ENCODE measurements around the gene FZR1. TPM values are rescaled to one million over a fixed set of nuclear protein-coding genes. Genes with fewer than 3 reads are reported as not detected.

The FZR1 gene
- total and polyA plus RNA-seq, 2 of the 4 experiments (the other 2 are of a cell fraction): 21.5 to 47.8 TPM

DNA sequence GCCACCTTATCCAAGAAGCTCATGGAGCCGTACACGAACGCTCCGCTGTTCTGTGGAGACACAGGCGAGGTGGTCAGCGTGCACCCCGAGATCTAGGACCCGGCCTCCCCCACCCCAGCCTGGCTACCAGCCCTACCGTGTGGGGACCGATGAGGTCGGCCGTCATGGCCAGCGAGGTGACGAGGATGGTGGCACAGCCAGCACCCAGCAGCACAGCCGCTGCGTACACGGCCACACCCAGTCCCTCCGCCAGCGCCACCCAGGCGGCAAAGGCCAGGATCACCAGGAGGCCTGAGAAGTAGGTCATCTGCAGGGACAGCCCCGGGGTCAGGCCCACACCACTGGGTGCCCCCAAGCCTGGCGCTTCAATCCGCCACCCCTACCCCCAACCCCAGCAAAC is 40.0 kb downstream of the FZR1 start:
- Histone ChIP-seq H2BK15ac (ENCODE audit: low read depth, low read length) (no peak overlapping the region), H3K36me3 (ENCODE audit: control insufficient read depth, insufficient read depth, low read length) (peaks cover 32% of the 10 kb centered on the region), H3K27ac (ENCODE audit: insufficient read depth, low read length) (no peak overlapping the region), H2AK5ac (ENCODE audit: low read depth, low read length) (no peak overlapping the region), H3K4ac (ENCODE audit: low read depth, low read length) (no peak overlapping the region), H3K9ac (ENCODE audit: low read depth, low read length) (no peak overlapping the region), H4K8ac (ENCODE audit: low read depth in 2 of 2, low read length in 2 of 2) (no peak overlapping the region), H3K4me1 (ENCODE audit: control insufficient read depth, insufficient read depth, low read length) (no peaks in the 10 kb centered on the region), H3K56ac (ENCODE audit: extremely low read depth, insufficient read depth, low read length) (no peak overlapping the region), H3K23ac (ENCODE audit: low read depth, low read length) (no peak overlapping the region), H2BK5ac (ENCODE audit: low read depth, low read length, poor library complexity, severe bottlenecking) (no peak overlapping the region), H4K5ac (ENCODE audit: low read depth, low read length) (no peak overlapping the region), H4K91ac (ENCODE audit: insufficient read depth, low read depth, low read length) (no peak overlapping the region), H3K9me1 (ENCODE audit: insufficient read depth, low read length) (no peaks in the 10 kb centered on the region), H2BK20ac (ENCODE audit: low read depth, low read length) (no peak overlapping the region), H3K18ac (ENCODE audit: low read depth, low read length) (no peak overlapping the region), H3K79me1 (ENCODE audit: low read depth in 1 of 2, low read length in 2 of 2) (peaks cover 0 to 20% of the 10 kb centered on the region in 2 experiments; a peak in 2 of 4 replicates), H2BK120ac (ENCODE audit: low read depth, low read length) (no peak overlapping the region), H4K20me1 (ENCODE audit: insufficient read depth, low read length) (peaks cover 32% of the 10 kb centered on the region), H3K27me3 (ENCODE audit: control insufficient read depth, insufficient read depth, low read length) (no peaks in the 10 kb centered on the region), H2AK9ac (replicated peaks; ENCODE audit: low read depth, low read length, poor library complexity) (no peak overlapping the region), H3K9me3 (ENCODE audit: control insufficient read depth, insufficient read depth, low read length) (no peaks in the 10 kb centered on the region), H2AFZ (replicated peaks; ENCODE audit: low read length, poor library complexity) (no peak overlapping the region), H3K14ac (replicated peaks; ENCODE audit: low read depth, low read length) (no peak overlapping the region), H3K4me2 (ENCODE audit: low read depth, low read length) (no peak overlapping the region), H3K4me3 (ENCODE audit: insufficient read depth, low read depth, low read length) (no peak overlapping the region)
- intact Hi-C loops (cut with micrococcal nuclease): no loop called here
- TF ChIP-seq, protein P1, sequence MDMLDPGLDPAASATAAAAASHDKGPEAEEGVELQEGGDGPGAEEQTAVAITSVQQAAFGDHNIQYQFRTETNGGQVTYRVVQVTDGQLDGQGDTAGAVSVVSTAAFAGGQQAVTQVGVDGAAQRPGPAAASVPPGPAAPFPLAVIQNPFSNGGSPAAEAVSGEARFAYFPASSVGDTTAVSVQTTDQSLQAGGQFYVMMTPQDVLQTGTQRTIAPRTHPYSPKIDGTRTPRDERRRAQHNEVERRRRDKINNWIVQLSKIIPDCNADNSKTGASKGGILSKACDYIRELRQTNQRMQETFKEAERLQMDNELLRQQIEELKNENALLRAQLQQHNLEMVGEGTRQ (IDR thresholded peaks at IDR 0.05; ENCODE audit: low read depth, low read length): no peak
- TF ChIP-seq SMC3 (IDR thresholded peaks at IDR 0.05; ENCODE audit: low read depth, low read length): no peak
- no peak for TF ChIP-seq CHD1 (IDR thresholded peaks at IDR 0.05; ENCODE audit: low read depth, low read length)
- TF ChIP-seq RCOR1 (IDR thresholded peaks at IDR 0.05; ENCODE audit: insufficient replicate concordance, low read length): no peak
- TF ChIP-seq RFX5 (IDR thresholded peaks at IDR 0.05; ENCODE audit: low read depth, low read length): no peak
- no peak for TF ChIP-seq MAZ (IDR thresholded peaks at IDR 0.05; ENCODE audit: borderline replicate concordance, low read depth, low read length)
- no peak for TF ChIP-seq BHLHE40 (IDR thresholded peaks at IDR 0.05; ENCODE audit: low read depth, low read length)
- no peak for TF ChIP-seq RAD21 (IDR thresholded peaks at IDR 0.05; ENCODE audit: low read length)
- no peak for TF ChIP-seq NFE2L2 (IDR thresholded peaks at IDR 0.05; ENCODE audit: low read depth, low read length)
- TF ChIP-seq CEBPB (IDR thresholded peaks at IDR 0.05; ENCODE audit: low read depth, low read length): no peak
- no peak for TF ChIP-seq MAFK (IDR thresholded peaks at IDR 0.05; ENCODE audit: low read depth, low read length)
- TF ChIP-seq, protein P2, sequence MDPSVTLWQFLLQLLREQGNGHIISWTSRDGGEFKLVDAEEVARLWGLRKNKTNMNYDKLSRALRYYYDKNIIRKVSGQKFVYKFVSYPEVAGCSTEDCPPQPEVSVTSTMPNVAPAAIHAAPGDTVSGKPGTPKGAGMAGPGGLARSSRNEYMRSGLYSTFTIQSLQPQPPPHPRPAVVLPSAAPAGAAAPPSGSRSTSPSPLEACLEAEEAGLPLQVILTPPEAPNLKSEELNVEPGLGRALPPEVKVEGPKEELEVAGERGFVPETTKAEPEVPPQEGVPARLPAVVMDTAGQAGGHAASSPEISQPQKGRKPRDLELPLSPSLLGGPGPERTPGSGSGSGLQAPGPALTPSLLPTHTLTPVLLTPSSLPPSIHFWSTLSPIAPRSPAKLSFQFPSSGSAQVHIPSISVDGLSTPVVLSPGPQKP (IDR thresholded peaks at IDR 0.05; ENCODE audit: borderline replicate concordance, low read depth, low read length): no peak
- no peak for TF ChIP-seq POLR2A (IDR thresholded peaks at IDR 0.05; ENCODE audit: low read depth, low read length)
- TF ChIP-seq MXI1 (IDR thresholded peaks at IDR 0.05; ENCODE audit: borderline replicate concordance, low read depth, low read length): no peak
- no peak for TF ChIP-seq FOS (IDR thresholded peaks at IDR 0.05; ENCODE audit: low read depth, low read length)
- TF ChIP-seq, protein P3, sequence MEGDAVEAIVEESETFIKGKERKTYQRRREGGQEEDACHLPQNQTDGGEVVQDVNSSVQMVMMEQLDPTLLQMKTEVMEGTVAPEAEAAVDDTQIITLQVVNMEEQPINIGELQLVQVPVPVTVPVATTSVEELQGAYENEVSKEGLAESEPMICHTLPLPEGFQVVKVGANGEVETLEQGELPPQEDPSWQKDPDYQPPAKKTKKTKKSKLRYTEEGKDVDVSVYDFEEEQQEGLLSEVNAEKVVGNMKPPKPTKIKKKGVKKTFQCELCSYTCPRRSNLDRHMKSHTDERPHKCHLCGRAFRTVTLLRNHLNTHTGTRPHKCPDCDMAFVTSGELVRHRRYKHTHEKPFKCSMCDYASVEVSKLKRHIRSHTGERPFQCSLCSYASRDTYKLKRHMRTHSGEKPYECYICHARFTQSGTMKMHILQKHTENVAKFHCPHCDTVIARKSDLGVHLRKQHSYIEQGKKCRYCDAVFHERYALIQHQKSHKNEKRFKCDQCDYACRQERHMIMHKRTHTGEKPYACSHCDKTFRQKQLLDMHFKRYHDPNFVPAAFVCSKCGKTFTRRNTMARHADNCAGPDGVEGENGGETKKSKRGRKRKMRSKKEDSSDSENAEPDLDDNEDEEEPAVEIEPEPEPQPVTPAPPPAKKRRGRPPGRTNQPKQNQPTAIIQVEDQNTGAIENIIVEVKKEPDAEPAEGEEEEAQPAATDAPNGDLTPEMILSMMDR (conservative IDR thresholded peaks at IDR 0.05; ENCODE audit: low read depth, low read length): no peak
- BruUV-seq (replicated peaks): no TSS peak
- in situ Hi-C loops (cut with MboI; ENCODE audit: low sequenced_read_pairs): no loop called here
- POLR2A ChIA-PET (ENCODE audit: unreplicated experiment): no interaction called here
- WGBS, 2 experiments (ENCODE audit: extremely low coverage in 2 of 2, insufficient read length in 1 of 2): 93% methylated on average over 23 of the region's 23 CpGs; no CpG with 5 or more reads in 1 of the 2 experiments
- CTCF ChIA-PET: no interaction called here
- DNase-seq (no peak), ATAC-seq (ENCODE audit: low read depth) (no peak)
- dilution Hi-C loops (cut with HindIII; ENCODE audit: low sequenced_read_pairs, unreplicated experiment): no loop called here

Data from IMR-90 (cell line).